K562 (cell line): ENCODE measurements around the gene GOLGA8K.
"Not testable (repeated sequence)": the region's sequence is repeated elsewhere in the genome, so short reads cannot be mapped to it uniquely, and the experiment has no call there.

Experiments used
- CTCF ChIP-seq, 3 experiments: IDR thresholded peaks in 2 of 3; conservative IDR thresholded peaks in 1 of 3; 2 replicates each; pipeline ENCODE4 v1.5.1; 2011 to 2012; ENCODE audit warnings: low read length in 3 of 3, mild to moderate bottlenecking in 3 of 3, control low read depth in 2 of 3, improper control_type of control experiment in 1 of 3, inconsistent platforms in 1 of 3, low read depth in 1 of 3, mixed read lengths in 1 of 3, moderate library complexity in 1 of 3; ENCODE audit not compliant: insufficient read depth in 2 of 3
- E2F4 ChIP-seq: sonication (generic); formaldehyde crosslinking; IDR thresholded peaks from 2 replicates; pipeline ENCODE4 v1.8.0; 2022; ENCODE audit warnings: mild to moderate bottlenecking, low read depth, missing genetic modification reagents
- NFE2 ChIP-seq: IDR thresholded peaks from 2 replicates; pipeline ENCODE4 v1.6.1; 2014; ENCODE audit warnings: antibody characterized with exemption, low read depth
- POLR2H ChIP-seq: IDR thresholded peaks from 2 replicates; pipeline ENCODE4 v1.6.1; 2016; ENCODE audit warnings: missing genetic modification characterization, low read depth, mild to moderate bottlenecking, control low read depth, missing compliant biosample characterization, moderate library complexity
- ZNF217 ChIP-seq: sonication (generic); formaldehyde crosslinking; IDR thresholded peaks from 2 replicates; pipeline ENCODE4 v1.8.0; 2022; ENCODE audit warnings: mild to moderate bottlenecking, missing genetic modification reagents

- not testable (repeated sequence) for TF ChIP-seq CTCF (IDR thresholded peaks at IDR 0.05 in 2 of 3, conservative IDR thresholded peaks at IDR 0.05 in 1 of 3; ENCODE audit: insufficient read depth in 2 of 3, low read depth in 1 of 3, low read length in 3 of 3); NFE2; POLR2H (tag); ZNF217; E2F4 (CRISPR knock-in tag)
These were observed 8.3 kb downstream of the GOLGA8K start for GRCh38 chr15:32394745-32395144.
